GM12801 (cell line): Measurements from ENCODE around the gene VWA8.

Source experiments
- CTCF ChIP-seq: IDR thresholded peaks from one replicate; pipeline ENCODE4 v1.5.1; 2011; ENCODE audit warnings: control low read depth; ENCODE audit not compliant: insufficient read length; ENCODE audit errors: extremely low read depth

Gene VWA8

GRCh38 chr13:41966671-41967070 is 5.8 kb upstream of the VWA8 start:
- no peak for TF ChIP-seq CTCF

GRCh38 chr13:41962994-41963393 is 2.1 kb upstream of the VWA8 start:
- no peak for TF ChIP-seq CTCF

- TF ChIP-seq CTCF = no peak
These were observed 504 bp upstream of the VWA8 start for GRCh38 chr13:41961466-41961760.

GRCh38 chr13:41960211-41960636 is 685 bp downstream of the VWA8 start:
- no peak for TF ChIP-seq CTCF

GRCh38 chr13:41956272-41956671 is 4.6 kb downstream of the VWA8 start:
- no peak for TF ChIP-seq CTCF

GRCh38 chr13:41955605-41956004 is 5.3 kb downstream of the VWA8 start:
- no peak for TF ChIP-seq CTCF

- TF ChIP-seq CTCF = no peak
These were observed 6.7 kb downstream of the VWA8 start for GRCh38 chr13:41954226-41954625.

GRCh38 chr13:41952749-41953148 is 8.2 kb downstream of the VWA8 start:
- no peak for TF ChIP-seq CTCF
